Keratinocyte (primary cell): Measurements from ENCODE around the gene PPP1R13L. TPM values are rescaled to one million over a fixed set of nuclear protein-coding genes. Genes with fewer than 3 reads are reported as not detected.
A peak's percentile ranks its signal among the peaks of the same experiment; 100 is the strongest.

ENCODE experiments used
- DNase-seq: peaks from one replicate; pipeline ENCODE4 v3.0.0-alpha.2; 2011; ENCODE audit warnings: low read depth, missing footprints, low spot score
- FAIRE-seq: peaks from 2 replicates; lab custom pipeline; 2011; peaks lifted over from hg19 to GRCh38; lab: Jason Lieb, UNC
- H2AFZ ChIP-seq: 2 replicates; pipeline ENCODE4 v1.6.0; 2012; ENCODE audit warnings: low read length, control low read depth, inconsistent platforms; ENCODE audit not compliant: control insufficient read depth
- H3K27ac ChIP-seq: 2 replicates; pipeline ENCODE4 v1.5.1; 2011; ENCODE audit warnings: low read length; ENCODE audit not compliant: control insufficient read depth, insufficient read depth
- H3K27me3 ChIP-seq: 3 replicates; pipeline ENCODE4 v1.6.0; 2011; ENCODE audit warnings: low read length; ENCODE audit not compliant: control insufficient read depth, insufficient read depth; ENCODE audit errors: extremely low read depth
- H3K36me3 ChIP-seq, 2 experiments: 2 replicates in 1 of 2; 3 replicates in 1 of 2; pipeline ENCODE4 v1.5.1; 2011; ENCODE audit warnings: low read length in 2 of 2, mild to moderate bottlenecking in 1 of 2; ENCODE audit not compliant: control insufficient read depth in 2 of 2, insufficient read depth in 2 of 2; ENCODE audit errors: extremely low read depth in 1 of 2
- H3K4me1 ChIP-seq: 3 replicates; pipeline ENCODE4 v1.5.1; 2011; ENCODE audit warnings: low read length; ENCODE audit not compliant: control insufficient read depth, insufficient read depth; ENCODE audit errors: extremely low read depth
- H3K4me2 ChIP-seq: 3 replicates; pipeline ENCODE4 v1.6.0; 2011; ENCODE audit warnings: low read depth, low read length; ENCODE audit not compliant: control insufficient read depth, insufficient read depth; ENCODE audit errors: extremely low read depth
- H3K4me3 ChIP-seq, 3 experiments: fragments of 200-600 bp in 1 of 3; sonication (generic) in 1 of 3; 2 replicates in 2 of 3; 3 replicates in 1 of 3; pipeline ENCODE4 v1.5.1; 2011 to 2016; ENCODE audit warnings: low read length in 3 of 3, mild to moderate bottlenecking in 3 of 3, control low read depth in 2 of 3, inconsistent platforms in 1 of 3, low read depth in 1 of 3, mixed read lengths in 1 of 3, mixed run types in 1 of 3, moderate library complexity in 1 of 3; ENCODE audit not compliant: control insufficient read depth in 2 of 3, insufficient read depth in 2 of 3; ENCODE audit errors: extremely low read depth in 1 of 3
- H3K79me2 ChIP-seq: 2 replicates; pipeline ENCODE4 v1.6.0; 2012; ENCODE audit warnings: low read length; ENCODE audit not compliant: control insufficient read depth, insufficient read depth
- H3K9ac ChIP-seq: 3 replicates; pipeline ENCODE4 v1.6.0; 2011; ENCODE audit warnings: low read length; ENCODE audit not compliant: control insufficient read depth, insufficient read depth; ENCODE audit errors: extremely low read depth
- H3K9me1 ChIP-seq: 3 replicates; pipeline ENCODE4 v1.6.0; 2011; ENCODE audit warnings: low read length; ENCODE audit not compliant: control insufficient read depth, insufficient read depth; ENCODE audit errors: extremely low read depth
- H3K9me3 ChIP-seq: 2 replicates; pipeline ENCODE4 v1.5.1; 2012; ENCODE audit warnings: low read depth, low read length; ENCODE audit not compliant: control insufficient read depth
- H4K20me1 ChIP-seq: 3 replicates; pipeline ENCODE4 v1.6.0; 2011; ENCODE audit warnings: low read length; ENCODE audit not compliant: control insufficient read depth, insufficient read depth; ENCODE audit errors: extremely low read depth
- EZH2 ChIP-seq: IDR thresholded peaks from one replicate; pipeline ENCODE4 v1.6.1; 2012; ENCODE audit warnings: inconsistent platforms, mild to moderate bottlenecking, low read length, moderate library complexity
- dilution Hi-C: fragments of 300-500 bp; cut with MboI; formaldehyde crosslinking; loops from one replicate; pipeline ENCODE4 v1.7.0; 2020; ENCODE audit warnings: low sequenced_read_pairs; ENCODE audit not compliant: extremely low pct_ligation_motif_present
- polyA plus RNA-seq, 5 experiments: library from polyadenylated mRNA; depleted of rRNA in 3 of 5; stranded (reverse) in 3 of 5; stranded (forward) in 1 of 5; unstranded in 1 of 5; fragments of >200 nt; gene quantifications; 1 replicate in 1 of 5; 2 replicates in 3 of 5; 3 replicates in 1 of 5; pipeline versions ENCODE4 v1.2.1 to v1.2.3, GENCODE V29; 2011 to 2012; ENCODE audit warnings: missing spikeins in 2 of 5, low read depth in 1 of 5, low replicate concordance in 1 of 5
- TF ChIP-seq, protein P1 (sequence below), 3 experiments: IDR thresholded peaks in 1 of 3; conservative IDR thresholded peaks in 1 of 3; optimal IDR thresholded peaks in 1 of 3; 2 replicates in 2 of 3; 3 replicates in 1 of 3; pipeline versions ENCODE3 to v1.5.1; 2011; ENCODE audit warnings: low read length in 3 of 3, mild to moderate bottlenecking in 3 of 3, moderate library complexity in 2 of 3, control low read depth in 1 of 3, inconsistent platforms in 1 of 3; ENCODE audit not compliant: insufficient read depth in 2 of 3; ENCODE audit errors: extremely low read depth in 1 of 3

PPP1R13L gene
- polyA plus RNA-seq, 1 donor (not counting 4 experiments of a cell fraction or from before 2014, with no cell fraction given), result 31.2 TPM

GRCh38 chr19:45423033-45423588 is 18.2 kb upstream of the PPP1R13L start:
- Histone ChIP-seq H3K9me1 (no peaks in the 10 kb centered on the region), H3K9ac (peak overlapping the region; percentile 75), H4K20me1 (no peaks in the 10 kb centered on the region), H3K79me2 (peaks cover 45% of the 10 kb centered on the region), H3K36me3 (peaks cover 23 to 24% of the 10 kb centered on the region in 2 experiments), H3K27me3 (no peaks in the 10 kb centered on the region), H3K4me3 (peak overlapping the region; percentile 86 to 97 (median 91)), H3K4me1 (peaks cover 45% of the 10 kb centered on the region), H3K9me3 (no peaks in the 10 kb centered on the region), H3K4me2 (peak overlapping the region; percentile 74), H2AFZ (no peak overlapping the region), H3K27ac (peak overlapping the region; percentile 95)
- peak; percentile 23 for FAIRE-seq
- peak; percentile 53 for DNase-seq
- dilution Hi-C loops, result no loop called here
- TF ChIP-seq, protein P1, sequence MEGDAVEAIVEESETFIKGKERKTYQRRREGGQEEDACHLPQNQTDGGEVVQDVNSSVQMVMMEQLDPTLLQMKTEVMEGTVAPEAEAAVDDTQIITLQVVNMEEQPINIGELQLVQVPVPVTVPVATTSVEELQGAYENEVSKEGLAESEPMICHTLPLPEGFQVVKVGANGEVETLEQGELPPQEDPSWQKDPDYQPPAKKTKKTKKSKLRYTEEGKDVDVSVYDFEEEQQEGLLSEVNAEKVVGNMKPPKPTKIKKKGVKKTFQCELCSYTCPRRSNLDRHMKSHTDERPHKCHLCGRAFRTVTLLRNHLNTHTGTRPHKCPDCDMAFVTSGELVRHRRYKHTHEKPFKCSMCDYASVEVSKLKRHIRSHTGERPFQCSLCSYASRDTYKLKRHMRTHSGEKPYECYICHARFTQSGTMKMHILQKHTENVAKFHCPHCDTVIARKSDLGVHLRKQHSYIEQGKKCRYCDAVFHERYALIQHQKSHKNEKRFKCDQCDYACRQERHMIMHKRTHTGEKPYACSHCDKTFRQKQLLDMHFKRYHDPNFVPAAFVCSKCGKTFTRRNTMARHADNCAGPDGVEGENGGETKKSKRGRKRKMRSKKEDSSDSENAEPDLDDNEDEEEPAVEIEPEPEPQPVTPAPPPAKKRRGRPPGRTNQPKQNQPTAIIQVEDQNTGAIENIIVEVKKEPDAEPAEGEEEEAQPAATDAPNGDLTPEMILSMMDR (optimal IDR thresholded peaks at IDR 0.05 in 1 of 3, IDR thresholded peaks at IDR 0.05 in 1 of 3, conservative IDR thresholded peaks at IDR 0.05 in 1 of 3; ENCODE audit: extremely low read depth in 1 of 3, insufficient read depth in 2 of 3, low read length in 3 of 3), result no peak
- TF ChIP-seq EZH2, result no peak

DNA sequence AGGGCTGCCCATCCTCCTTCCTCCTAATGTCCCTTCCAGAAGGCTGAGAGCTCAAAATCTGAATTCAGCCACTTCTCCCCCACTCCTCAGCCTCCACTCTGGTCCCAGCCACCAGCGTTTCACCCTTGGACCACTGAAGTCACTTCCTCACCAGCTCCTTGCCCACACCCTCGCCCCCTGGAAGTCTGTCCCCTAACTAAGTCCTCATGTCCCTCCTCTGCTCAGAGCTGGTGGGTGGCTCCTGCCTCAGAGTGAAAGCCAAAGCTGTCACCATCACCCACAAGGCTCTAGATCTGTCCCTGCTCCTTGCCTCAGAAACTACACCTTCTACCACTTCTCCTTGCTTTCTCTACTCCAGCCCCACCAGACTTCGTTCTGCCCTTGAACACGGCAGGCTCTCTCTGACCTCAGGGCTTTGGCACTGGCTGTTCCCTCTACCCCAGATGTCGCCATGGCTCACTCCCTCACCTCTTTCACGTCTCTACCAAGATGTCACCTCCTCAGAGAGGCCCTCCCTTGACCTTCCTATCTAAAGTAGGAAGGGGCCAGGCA is 17.2 kb upstream of the PPP1R13L start:
- Histone ChIP-seq H2AFZ (no peak overlapping the region), H3K9ac (peak overlapping the region; percentile 75), H4K20me1 (no peaks in the 10 kb centered on the region), H3K79me2 (peaks cover 50% of the 10 kb centered on the region), H3K9me3 (no peaks in the 10 kb centered on the region), H3K4me1 (peaks cover 40% of the 10 kb centered on the region), H3K4me2 (peak overlapping the region; percentile 74), H3K27me3 (no peaks in the 10 kb centered on the region), H3K36me3 (peaks cover 27 to 29% of the 10 kb centered on the region in 2 experiments), H3K27ac (no peak overlapping the region), H3K4me3 (peak overlapping the region; percentile 86 to 97 (median 91)), H3K9me1 (no peaks in the 10 kb centered on the region)
- no peak for TF ChIP-seq EZH2
- TF ChIP-seq, protein P1 (optimal IDR thresholded peaks at IDR 0.05 in 1 of 3, IDR thresholded peaks at IDR 0.05 in 1 of 3, conservative IDR thresholded peaks at IDR 0.05 in 1 of 3; ENCODE audit: extremely low read depth in 1 of 3, insufficient read depth in 2 of 3, low read length in 3 of 3), result no peak
- DNase-seq, result no peak
- FAIRE-seq, result no peak
- dilution Hi-C loops, result no loop called here
